MM.1S (cell line): ENCODE data around the gene TMEM109.

Source experiments
- DNase-seq: peaks from one replicate; pipeline ENCODE4 v3.0.0-alpha.2; 2015
- H2AFZ ChIP-seq: fragments of 300-600 bp; sonication (generic); 2 replicates; pipeline ENCODE4 v1.6.0; 2016; ENCODE audit warnings: antibody characterized with exemption, low read length
- H3F3A ChIP-seq: fragments of 300-600 bp; sonication (generic); 2 replicates; pipeline ENCODE4 v1.6.1; 2016; ENCODE audit warnings: mild to moderate bottlenecking, antibody characterized with exemption, low read length, moderate library complexity, mixed read lengths; ENCODE audit not compliant: insufficient read depth
- H3K27ac ChIP-seq: fragments of 300-600 bp; sonication (generic); 2 replicates; pipeline ENCODE4 v1.5.1; 2016; ENCODE audit warnings: mild to moderate bottlenecking, low read length
- H3K27me3 ChIP-seq: fragments of 300-600 bp; sonication (generic); replicated peaks from 2 replicates; pipeline ENCODE4 v1.6.0; 2016; ENCODE audit warnings: low read length; ENCODE audit not compliant: insufficient read depth
- H3K36me3 ChIP-seq: fragments of 300-600 bp; sonication (generic); replicated peaks from 2 replicates; pipeline ENCODE4 v1.6.1; 2016; ENCODE audit warnings: mild to moderate bottlenecking, low read length, mixed read lengths; ENCODE audit not compliant: insufficient read depth
- H3K4me1 ChIP-seq: fragments of 300-600 bp; sonication (generic); 2 replicates; pipeline ENCODE4 v1.6.1; 2016; ENCODE audit warnings: low read length, mixed read lengths
- H3K4me2 ChIP-seq: fragments of 300-600 bp; sonication (generic); 2 replicates; pipeline ENCODE4 v1.6.0; 2016; ENCODE audit warnings: low read depth, low read length
- H3K4me3 ChIP-seq: fragments of 300-600 bp; sonication (generic); 2 replicates; pipeline ENCODE4 v1.5.1; 2016; ENCODE audit warnings: low read length, mixed read lengths
- H3K79me2 ChIP-seq: fragments of 300-600 bp; sonication (generic); 2 replicates; pipeline ENCODE4 v1.6.1; 2016; ENCODE audit warnings: mixed run types, low read length, mixed read lengths
- H3K9ac ChIP-seq: fragments of 300-600 bp; sonication (generic); 2 replicates; pipeline ENCODE4 v1.6.1; 2016; ENCODE audit warnings: low read length, mixed read lengths
- H3K9me2 ChIP-seq: fragments of 300-600 bp; sonication (generic); replicated peaks from 2 replicates; pipeline ENCODE4 v1.6.1; 2016; ENCODE audit warnings: mild to moderate bottlenecking, low read length, mixed read lengths; ENCODE audit not compliant: insufficient read depth
- H3K9me3 ChIP-seq: fragments of 300-600 bp; sonication (generic); replicated peaks from 2 replicates; pipeline ENCODE4 v1.6.1; 2016; ENCODE audit warnings: mild to moderate bottlenecking, low read length, mixed read lengths; ENCODE audit not compliant: insufficient read depth
- H4K20me1 ChIP-seq: fragments of 300-600 bp; sonication (generic); 2 replicates; pipeline ENCODE4 v1.6.1; 2016; ENCODE audit warnings: mild to moderate bottlenecking, low read length, moderate library complexity, mixed read lengths; ENCODE audit not compliant: insufficient read depth
- EZH2 ChIP-seq: fragments of 300-600 bp; sonication (generic); optimal IDR thresholded peaks from 2 replicates; pipeline ENCODE3; 2017; ENCODE audit warnings: low read depth, mild to moderate bottlenecking, antibody characterized with exemption, low read length, mixed read lengths
- EZH2phosphoT487 ChIP-seq: fragments of 300-600 bp; sonication (generic); IDR thresholded peaks from 2 replicates; pipeline ENCODE4 v1.6.1; 2018; ENCODE audit warnings: antibody characterized with exemption, low read length
- TF ChIP-seq, protein P1 (sequence below): fragments of 300-600 bp; sonication (generic); IDR thresholded peaks from 2 replicates; pipeline ENCODE4 v1.5.1; 2016; ENCODE audit warnings: antibody characterized with exemption, low read length, mixed read lengths

Gene TMEM109

DNA sequence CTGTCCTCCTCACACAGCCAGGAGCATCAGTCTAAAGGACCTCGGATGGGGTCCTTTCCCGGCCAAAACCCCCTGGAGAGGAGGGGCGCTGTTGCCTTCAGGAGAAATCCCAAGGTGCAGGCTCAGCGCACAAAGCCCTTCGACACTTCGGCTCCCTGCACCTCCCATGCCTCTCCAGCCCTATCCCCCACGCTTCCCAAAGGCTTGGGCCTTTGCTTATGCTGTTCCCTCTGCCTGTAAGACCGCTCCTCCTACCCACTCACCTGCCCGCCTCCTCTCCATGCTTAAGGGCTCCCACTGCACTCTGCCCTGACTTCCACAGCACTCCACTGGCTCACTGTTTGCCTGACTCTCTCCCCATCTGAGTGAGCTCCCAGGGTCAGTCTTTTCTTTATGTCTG is 24.5 kb downstream of the TMEM109 start:
- Histone ChIP-seq H3K79me2 (no peaks in the 10 kb centered on the region), H3K27me3 (peaks cover 32% of the 10 kb centered on the region), H3F3A (no peaks in the 10 kb centered on the region), H3K4me2 (no peak overlapping the region), H4K20me1 (no peaks in the 10 kb centered on the region), H3K27ac (no peak overlapping the region), H3K9ac (no peak overlapping the region), H3K4me1 (no peaks in the 10 kb centered on the region), H3K9me3 (no peaks in the 10 kb centered on the region), H3K9me2 (no peaks in the 10 kb centered on the region), H3K36me3 (no peaks in the 10 kb centered on the region), H3K4me3 (no peak overlapping the region), H2AFZ (no peak overlapping the region)
- TF ChIP-seq, protein P1, sequence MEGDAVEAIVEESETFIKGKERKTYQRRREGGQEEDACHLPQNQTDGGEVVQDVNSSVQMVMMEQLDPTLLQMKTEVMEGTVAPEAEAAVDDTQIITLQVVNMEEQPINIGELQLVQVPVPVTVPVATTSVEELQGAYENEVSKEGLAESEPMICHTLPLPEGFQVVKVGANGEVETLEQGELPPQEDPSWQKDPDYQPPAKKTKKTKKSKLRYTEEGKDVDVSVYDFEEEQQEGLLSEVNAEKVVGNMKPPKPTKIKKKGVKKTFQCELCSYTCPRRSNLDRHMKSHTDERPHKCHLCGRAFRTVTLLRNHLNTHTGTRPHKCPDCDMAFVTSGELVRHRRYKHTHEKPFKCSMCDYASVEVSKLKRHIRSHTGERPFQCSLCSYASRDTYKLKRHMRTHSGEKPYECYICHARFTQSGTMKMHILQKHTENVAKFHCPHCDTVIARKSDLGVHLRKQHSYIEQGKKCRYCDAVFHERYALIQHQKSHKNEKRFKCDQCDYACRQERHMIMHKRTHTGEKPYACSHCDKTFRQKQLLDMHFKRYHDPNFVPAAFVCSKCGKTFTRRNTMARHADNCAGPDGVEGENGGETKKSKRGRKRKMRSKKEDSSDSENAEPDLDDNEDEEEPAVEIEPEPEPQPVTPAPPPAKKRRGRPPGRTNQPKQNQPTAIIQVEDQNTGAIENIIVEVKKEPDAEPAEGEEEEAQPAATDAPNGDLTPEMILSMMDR: no peak
- TF ChIP-seq EZH2phosphoT487 (no peak), EZH2 (no peak)
- DNase-seq: no peak

DNA sequence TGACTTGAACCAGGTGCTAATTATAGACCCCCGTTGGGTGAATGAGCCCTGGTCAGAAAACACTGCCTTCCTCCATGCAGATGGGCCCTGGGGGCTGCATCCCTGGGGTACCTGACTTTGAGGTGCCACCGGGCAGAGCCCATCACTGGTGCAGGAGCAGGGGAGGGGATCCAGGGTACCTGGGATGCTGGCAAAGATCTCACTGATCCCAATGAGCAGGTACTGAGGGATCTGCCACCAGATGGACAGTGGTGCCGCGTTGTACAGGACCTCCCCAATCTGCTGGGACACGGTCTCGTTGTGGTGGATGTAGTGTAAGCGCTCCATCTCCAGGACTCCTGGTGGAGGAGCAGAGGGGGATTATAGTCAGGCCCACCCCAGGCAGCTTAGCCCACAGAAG is 25.3 kb downstream of the TMEM109 start:
- Histone ChIP-seq H3K27me3 (peaks cover 28% of the 10 kb centered on the region), H3K79me2 (no peaks in the 10 kb centered on the region), H4K20me1 (no peaks in the 10 kb centered on the region), H3K9me2 (no peaks in the 10 kb centered on the region), H3K4me1 (no peaks in the 10 kb centered on the region), H2AFZ (no peak overlapping the region), H3K9me3 (no peaks in the 10 kb centered on the region), H3K27ac (no peak overlapping the region), H3K4me2 (no peak overlapping the region), H3K9ac (no peak overlapping the region), H3K36me3 (no peaks in the 10 kb centered on the region), H3K4me3 (no peak overlapping the region), H3F3A (no peaks in the 10 kb centered on the region)
- no peak for DNase-seq
- TF ChIP-seq EZH2: no peak
- TF ChIP-seq, protein P1: no peak
- TF ChIP-seq EZH2phosphoT487: no peak

DNA sequence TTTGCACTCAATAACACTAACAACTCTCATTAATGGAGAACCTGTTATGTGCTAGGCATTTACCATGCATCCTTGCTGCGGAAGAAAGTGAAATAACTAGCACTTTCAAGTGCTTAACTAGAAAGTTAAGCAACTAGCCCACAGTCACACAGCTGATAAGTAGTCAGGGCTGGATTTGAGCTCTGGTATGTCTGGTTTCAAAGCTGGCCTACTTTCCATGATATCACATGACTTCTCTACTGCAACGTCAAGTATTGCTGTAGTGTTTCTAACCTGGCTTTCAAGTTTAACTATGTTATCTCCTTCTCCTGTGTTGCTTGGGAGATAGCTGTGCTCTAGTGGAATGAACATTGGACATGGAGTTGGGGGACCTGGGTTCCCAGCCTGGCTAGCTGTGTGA is 25.9 kb downstream of the TMEM109 start:
- Histone ChIP-seq H3F3A (no peaks in the 10 kb centered on the region), H4K20me1 (no peaks in the 10 kb centered on the region), H3K27ac (no peak overlapping the region)

More for the DNA sequence above, 25.9 kb downstream of the TMEM109 start:
- DNase-seq: no peak
- H3K79me2 ChIP-seq: no peaks in the 10 kb centered on the region
- H3K4me3 ChIP-seq: no peak overlapping the region
- peaks cover 24% of the 10 kb centered on the region for H3K27me3 ChIP-seq
- no peak overlapping the region for H3K4me2 ChIP-seq
- H3K9ac ChIP-seq: no peak overlapping the region
- H3K36me3 ChIP-seq: no peaks in the 10 kb centered on the region
- H3K4me1 ChIP-seq: no peaks in the 10 kb centered on the region
- no peaks in the 10 kb centered on the region for H3K9me3 ChIP-seq
- H2AFZ ChIP-seq: no peak overlapping the region
- TF ChIP-seq EZH2: no peak
- TF ChIP-seq, protein P1: no peak
- TF ChIP-seq EZH2phosphoT487: no peak
- no peaks in the 10 kb centered on the region for H3K9me2 ChIP-seq
